Stimulated activated CD4-positive, alpha-beta T cell treated with anti-CD3 and anti-CD28 coated beads, Interleukin-15, amount 100 ng/mL, for 24 hours (primary cell): ENCODE measurements around the gene ATOX1.
"Not testable (repeated sequence)": the region's sequence is repeated elsewhere in the genome, so short reads cannot be mapped to it uniquely, and the experiment has no call there.

ENCODE experiments used
- DNase-seq: peaks from one replicate; pipeline ENCODE4 v3.0.0-alpha.2; 2020

The ATOX1 gene

GRCh38 chr5:151758430-151759241 lies at the start of gene ATOX1:
ATOX1 (minus strand) TSS chr5:151758631; CDS start chr5:151758551, 80 bp downstream.
- peak; percentile 94 for DNase-seq

DNA sequence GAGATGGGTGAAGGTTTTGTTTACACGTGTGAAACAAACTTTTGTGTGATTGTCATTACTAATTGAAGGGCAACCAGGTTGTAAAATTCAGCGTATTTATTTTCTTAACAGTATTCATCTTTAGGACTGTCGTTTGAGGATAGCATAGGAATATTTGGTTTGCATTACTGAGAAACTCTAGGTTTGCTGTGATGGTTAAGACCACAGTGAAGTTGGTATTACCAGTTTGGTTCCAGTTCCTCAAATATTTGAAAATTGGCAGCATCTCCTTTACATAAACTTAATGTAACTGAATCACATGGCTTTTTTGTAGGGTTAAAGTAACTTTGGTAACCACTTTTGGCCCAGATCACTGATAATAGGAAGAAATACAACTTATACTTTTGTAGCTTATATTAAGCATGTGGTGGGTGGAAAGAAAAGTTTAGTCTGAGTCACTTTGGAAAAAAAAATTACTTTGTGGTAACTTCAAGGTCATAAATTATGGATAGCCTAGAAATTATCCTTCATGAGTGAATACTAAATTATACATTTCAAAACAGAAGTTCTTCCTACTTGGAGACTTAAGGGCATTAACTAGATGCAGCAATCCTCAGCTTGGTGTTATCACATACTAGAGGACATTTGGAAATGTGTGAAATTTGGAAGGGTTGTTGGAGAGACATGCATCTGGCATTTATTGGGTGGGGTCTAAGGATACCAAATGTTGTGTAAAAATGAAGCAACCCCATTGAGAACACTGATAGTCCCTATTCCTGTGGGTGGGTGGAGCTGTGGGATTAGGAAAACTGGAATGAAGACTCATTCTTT lies 47.2 kb upstream of the ATOX1 start:
- DNase-seq: no peak

DNA sequence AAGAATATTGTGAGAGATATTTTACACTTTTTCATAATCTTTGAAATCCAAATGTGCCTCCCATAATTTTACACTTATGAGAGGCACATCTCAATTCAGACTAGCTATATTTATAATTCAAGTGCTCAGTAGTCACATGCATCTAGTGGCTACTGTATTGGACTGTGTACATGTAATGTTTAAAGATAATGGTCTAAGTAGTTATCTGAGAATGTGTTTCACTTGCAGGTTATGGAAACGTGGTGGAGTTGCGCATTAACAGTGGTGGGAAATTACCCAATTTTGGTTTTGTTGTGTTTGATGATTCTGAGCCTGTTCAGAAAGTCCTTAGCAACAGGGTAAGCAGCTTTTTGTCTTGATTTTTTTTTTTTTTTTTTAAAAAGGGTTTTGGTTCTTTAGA lies 42.1 kb upstream of the ATOX1 start:
- no peak for DNase-seq

DNA sequence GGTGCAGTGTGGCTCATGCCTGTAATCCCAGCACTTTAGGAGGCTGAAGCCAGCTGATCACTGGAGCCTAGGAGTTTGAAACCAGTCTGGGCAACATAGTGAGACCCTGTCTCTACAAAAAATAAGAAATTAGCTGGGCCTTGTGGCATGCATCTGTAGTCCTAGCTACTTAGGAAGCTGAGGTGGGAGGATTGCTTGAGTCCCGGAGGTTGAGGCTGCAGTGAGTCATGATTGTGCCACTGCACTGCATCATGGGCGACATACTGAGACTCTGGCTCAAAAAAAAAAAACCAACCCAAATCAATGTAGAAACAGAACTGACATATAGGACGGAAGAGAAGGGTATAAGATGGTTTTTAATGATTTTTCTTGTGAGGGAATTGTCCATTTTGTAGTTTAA lies 41.0 kb upstream of the ATOX1 start:
- DNase-seq: peak; percentile 33

- no peak for DNase-seq
Measured at GRCh38 chr5:151798674-151799073, 40.2 kb upstream of the ATOX1 start.

GRCh38 chr5:151795426-151795825 lies 37.0 kb upstream of the ATOX1 start:
- no peak for DNase-seq

GRCh38 chr5:151793358-151793757 lies 34.9 kb upstream of the ATOX1 start:
- DNase-seq: no peak

- no peak for DNase-seq
Measured at GRCh38 chr5:151787817-151788216, 29.4 kb upstream of the ATOX1 start.

- no peak for DNase-seq
Measured at GRCh38 chr5:151786468-151786867, 28.0 kb upstream of the ATOX1 start.

GRCh38 chr5:151784141-151784540 lies 25.7 kb upstream of the ATOX1 start:
- DNase-seq: no peak

- not testable (repeated sequence) for DNase-seq
Measured at GRCh38 chr5:151783664-151784063, 25.2 kb upstream of the ATOX1 start.

DNA sequence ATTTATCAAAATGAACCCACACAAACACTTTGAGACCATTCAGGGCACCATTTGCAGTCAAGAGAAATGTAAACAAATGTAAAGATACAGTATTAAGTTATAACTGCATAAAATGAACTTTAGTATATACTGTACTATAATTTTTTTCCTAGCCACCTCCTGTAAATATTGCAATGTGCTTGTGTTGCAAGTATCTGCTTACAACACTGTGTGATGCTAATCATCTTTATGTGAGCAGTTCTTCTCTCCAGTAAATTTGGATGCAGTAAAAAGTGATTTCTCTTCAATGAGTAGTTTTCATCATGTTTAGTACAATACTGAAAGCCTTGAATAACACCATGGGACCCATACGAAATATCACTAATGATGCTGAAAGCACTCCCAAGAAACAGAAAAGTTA lies 22.8 kb upstream of the ATOX1 start:
- DNase-seq: no peak

DNA sequence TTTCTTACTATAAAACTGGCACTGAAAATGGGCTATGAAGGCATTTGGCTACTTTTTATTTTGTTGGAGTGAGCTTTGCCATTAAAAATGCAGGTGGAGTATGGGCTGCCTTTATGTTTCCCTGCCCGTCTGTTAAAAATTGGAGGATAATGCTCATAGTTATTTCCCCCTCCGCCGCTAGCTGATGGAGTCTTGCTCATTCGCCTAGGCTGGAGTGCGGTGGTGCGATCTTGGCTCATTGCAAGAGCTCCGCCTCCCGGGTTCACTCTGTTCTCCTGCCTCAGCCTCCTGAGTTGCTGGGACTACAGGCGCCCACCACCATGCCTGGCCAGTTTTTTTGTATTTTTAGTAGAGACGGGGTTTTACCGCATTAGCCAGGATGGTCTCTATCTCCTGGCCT lies 21.9 kb upstream of the ATOX1 start:
- DNase-seq: no peak

DNA sequence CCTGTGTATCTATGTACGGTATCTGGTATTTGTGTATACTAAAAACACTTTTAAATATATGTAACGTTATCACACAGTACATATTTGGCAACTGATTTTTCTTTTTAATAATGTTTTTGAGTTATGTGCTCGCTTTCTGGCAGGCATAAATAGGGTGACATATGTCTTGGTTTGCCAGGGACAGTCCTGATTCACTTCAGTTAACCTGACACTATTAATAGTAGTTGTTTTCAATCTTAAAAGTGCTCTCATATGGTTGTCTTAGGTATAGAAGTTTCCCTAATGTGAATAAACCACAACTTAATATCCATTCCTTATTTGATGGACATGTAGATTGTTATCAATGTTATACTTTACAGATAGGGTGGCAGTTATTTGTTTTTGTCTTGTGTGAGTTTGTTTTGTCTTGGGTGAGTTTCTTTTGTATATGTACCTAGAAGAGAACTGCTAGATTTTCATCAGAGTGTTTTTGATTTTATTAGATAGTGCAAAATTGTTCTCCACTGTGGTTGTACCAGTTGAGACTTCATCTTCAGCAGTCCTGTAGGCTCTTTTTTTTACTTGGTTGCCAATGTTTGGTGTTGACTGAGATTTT lies 21.2 kb upstream of the ATOX1 start:
- no peak for DNase-seq

- DNase-seq: no peak
Measured at GRCh38 chr5:151775025-151775606, 16.7 kb upstream of the ATOX1 start.

GRCh38 chr5:151773951-151774350 lies 15.5 kb upstream of the ATOX1 start:
- no peak for DNase-seq

GRCh38 chr5:151772846-151773561 lies 14.6 kb upstream of the ATOX1 start:
- DNase-seq: no peak

GRCh38 chr5:151772029-151772845 lies 13.8 kb upstream of the ATOX1 start:
- DNase-seq: peak; percentile 62

GRCh38 chr5:151771259-151772028 lies 13.0 kb upstream of the ATOX1 start, which contains the start of gene G3BP1:
G3BP1 (plus strand) TSS chr5:151771954; CDS start chr5:151786621, 14,667 bp downstream.
- DNase-seq: peak; percentile 99

- peak; percentile 73 for DNase-seq
Measured at GRCh38 chr5:151770383-151771258, 12.2 kb upstream of the ATOX1 start.
